ENCODE measurements around the gene CPSF4.
A peak's percentile ranks its signal among the peaks of the same experiment; 100 is the strongest.
"Not testable (repeated sequence)": the region's sequence is repeated elsewhere in the genome, so short reads cannot be mapped to it uniquely, and the experiment has no call there.

Gene CPSF4

DNA sequence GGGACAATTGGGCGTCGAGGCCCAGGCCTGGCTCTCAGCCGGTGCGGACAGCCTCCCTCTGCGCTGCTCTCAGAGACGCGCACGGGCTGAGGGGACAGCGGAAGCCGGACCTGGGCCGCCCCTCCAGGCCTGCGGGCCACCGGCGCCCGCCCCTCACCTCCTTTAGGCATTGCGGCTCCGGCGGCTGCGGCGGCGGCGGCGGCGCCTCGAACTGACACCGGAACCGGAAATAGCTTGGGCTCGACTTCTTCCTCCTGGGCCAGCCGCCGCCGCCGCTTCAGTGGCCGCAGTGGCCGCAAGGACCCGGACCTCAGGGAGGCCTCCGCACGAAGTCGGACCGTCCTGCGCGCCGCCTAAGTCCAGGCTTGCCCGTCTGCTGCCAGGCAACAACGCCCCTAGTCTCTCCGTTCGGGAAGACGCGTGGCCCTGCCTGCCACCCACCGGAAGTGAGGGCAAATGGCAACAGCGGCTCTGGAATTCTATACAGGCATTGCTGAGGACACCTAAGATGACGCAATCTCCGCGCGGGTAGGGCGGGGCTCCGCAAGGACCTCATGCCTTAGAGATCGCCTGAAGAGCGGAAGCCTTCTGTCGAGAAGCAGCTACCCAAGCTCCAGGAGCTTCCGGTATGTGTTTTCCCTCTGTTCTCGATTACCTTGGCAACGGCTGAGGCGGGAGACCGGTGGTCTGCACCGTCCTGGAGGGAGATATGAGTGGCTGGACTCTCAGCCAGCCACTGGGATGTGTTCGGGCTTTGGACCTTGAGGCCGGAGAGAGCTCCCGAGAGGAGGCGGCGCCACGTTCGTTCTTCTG is 30.2 kb upstream of the CPSF4 start, which contains the start of the genes BUD31 and PDAP1:
Gene BUD31 (plus strand): TSS at position 591 of the 813 bp plus-strand sequence. CDS start 2,124 bp downstream, outside the sequence.
Gene PDAP1 (minus strand): TSS at position 219 of the 813 bp plus-strand sequence. CDS start 49 bp downstream, at position 170.
- DNase-seq (ENCODE audit: low spot score) (peak; percentile 99), FAIRE-seq (no peak)

DNA sequence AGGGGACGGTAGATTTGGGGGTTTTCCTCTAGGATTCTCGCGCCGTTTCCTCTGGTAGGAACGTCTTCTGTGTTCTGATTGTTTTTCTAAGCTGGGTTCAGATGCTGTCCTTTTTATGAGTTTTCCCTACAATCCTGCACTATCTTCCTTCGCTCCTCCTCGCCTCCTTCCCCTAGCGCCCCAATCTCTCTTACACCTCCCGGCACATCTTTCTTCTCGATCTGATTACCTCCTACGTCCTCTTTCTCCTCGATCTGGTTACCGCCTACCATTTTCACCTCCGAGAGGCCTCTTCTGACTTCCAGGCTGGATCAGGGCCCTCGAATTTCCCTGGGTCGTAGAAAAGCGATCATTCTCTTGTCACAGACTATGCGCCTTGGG is 29.6 kb upstream of the CPSF4 start:
- no peak for DNase-seq (ENCODE audit: low spot score)
- no peak for FAIRE-seq

DNA sequence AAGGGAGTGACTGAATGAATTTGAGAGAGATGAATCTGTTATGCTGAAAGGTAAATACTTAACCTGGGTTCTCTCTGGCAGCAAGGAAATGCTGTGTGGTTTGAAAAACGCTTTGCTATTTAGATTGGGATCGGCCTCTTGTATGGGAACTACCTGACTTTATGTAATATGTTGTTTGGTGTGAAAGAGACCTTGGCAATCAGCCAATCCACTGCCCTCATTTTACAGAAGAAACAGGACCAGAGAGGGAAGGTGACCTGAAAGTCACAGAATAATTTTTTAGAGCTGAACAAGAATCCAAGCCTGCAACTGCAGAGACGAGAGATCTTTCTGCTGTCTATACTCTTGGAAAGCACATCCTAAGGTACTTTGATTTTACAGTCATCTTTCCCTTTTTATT is 28.9 kb upstream of the CPSF4 start:
- no peak for FAIRE-seq
- DNase-seq (ENCODE audit: low spot score) = no peak

GRCh38 chr7:99410635-99411034 is 28.1 kb upstream of the CPSF4 start:
- no peak for FAIRE-seq
- no peak for DNase-seq (ENCODE audit: low spot score)

- DNase-seq (ENCODE audit: low spot score); FAIRE-seq: not testable (repeated sequence)
These were observed 23.1 kb upstream of the CPSF4 start for GRCh38 chr7:99415513-99416127.

DNA sequence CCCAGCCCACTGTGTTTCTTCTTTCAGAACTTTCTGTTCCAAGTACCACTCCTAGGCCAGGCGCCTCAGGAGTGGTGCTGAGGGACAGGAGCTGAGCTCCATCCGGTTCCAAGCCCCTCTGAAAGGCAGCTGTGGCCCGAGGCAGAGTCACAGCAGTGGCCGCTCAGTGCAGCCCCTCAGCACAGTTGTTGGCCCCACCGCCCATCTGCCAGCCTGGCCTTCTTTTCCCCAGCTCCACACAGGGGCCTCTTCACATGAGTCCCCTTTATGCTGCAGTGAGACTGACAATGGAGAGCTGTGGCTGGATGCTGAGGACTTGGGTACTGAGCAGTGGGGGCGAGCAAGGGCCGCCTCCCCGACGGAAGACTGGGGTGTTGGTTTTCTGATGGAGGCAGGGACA is 20.5 kb upstream of the CPSF4 start:
- no peak for FAIRE-seq

GRCh38 chr7:99419323-99420021 is 19.3 kb upstream of the CPSF4 start:
- DNase-seq (ENCODE audit: low spot score) (no peak), FAIRE-seq (no peak)

More for the DNA sequence above, 20.5 kb upstream of the CPSF4 start:
- DNase-seq (ENCODE audit: low spot score) = no peak

GRCh38 chr7:99420213-99420612 is 18.5 kb upstream of the CPSF4 start:
- DNase-seq (ENCODE audit: low spot score) = no peak
- no peak for FAIRE-seq

- no peak for FAIRE-seq
- DNase-seq (ENCODE audit: low spot score) = no peak
These were observed 17.8 kb upstream of the CPSF4 start for GRCh38 chr7:99420986-99421385.

DNA sequence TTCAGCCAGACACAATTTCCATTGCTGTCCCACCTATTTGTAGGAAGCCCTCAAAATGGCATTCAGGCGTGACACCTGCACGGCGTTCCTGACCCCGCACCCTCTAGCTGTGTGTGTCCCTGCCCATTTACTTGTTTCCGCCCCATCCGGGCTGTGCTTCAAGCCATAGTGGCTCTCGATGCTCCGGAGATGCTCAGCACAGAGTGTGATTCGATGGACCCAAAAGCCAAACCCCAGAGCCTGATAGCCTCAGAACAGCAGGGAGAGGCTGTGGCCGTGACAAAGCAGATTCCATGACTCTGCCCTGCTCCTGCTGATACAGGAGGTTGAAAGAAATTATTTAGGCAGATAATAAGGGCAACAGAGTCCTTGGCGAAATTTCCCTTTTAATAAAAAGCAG is 16.6 kb upstream of the CPSF4 start:
- DNase-seq (ENCODE audit: low spot score) (no peak), FAIRE-seq (no peak)

GRCh38 chr7:99422625-99423024 is 16.1 kb upstream of the CPSF4 start:
- DNase-seq (ENCODE audit: low spot score) (no peak), FAIRE-seq (no peak)

DNA sequence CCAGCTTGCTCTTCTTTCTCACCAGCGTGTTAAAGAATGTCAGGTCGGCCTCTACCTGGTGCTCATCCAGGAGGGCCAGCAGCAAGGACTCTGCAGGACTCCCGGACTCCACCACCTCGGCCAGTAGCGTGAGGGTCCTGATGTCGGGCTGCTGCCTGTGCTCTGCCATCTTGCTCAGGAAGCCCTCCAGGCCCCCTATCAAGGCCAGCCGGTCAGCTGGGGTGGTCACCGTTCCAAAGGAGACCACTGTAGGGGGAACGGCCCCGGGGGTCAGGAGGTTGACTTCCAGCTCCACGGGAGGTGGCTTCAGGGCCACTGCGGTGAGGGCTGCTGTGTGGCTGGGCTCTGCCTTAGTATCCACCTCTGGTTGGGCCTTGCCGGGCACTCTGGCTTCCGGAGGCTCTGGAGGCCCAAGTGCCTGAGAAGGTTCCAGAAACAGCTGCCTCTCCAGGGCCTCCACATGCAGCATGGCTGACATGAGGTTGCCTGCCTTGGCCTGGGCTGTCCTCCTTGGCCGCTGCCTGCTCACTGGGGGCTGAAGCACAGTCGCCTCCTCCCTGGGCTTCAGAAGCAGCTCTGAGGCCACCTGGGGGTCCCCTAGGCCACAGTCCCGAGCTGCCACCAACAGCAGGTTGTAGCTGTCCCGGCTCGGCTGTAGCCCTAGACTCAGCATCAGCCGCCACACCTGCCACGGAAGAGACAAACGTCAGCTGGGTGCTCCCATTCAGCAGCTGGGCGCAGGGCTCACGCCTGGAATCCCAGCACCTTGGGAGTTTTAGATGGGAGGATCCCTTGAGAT is 13.6 kb upstream of the CPSF4 start:
- no peak for DNase-seq (ENCODE audit: low spot score)
- no peak for FAIRE-seq

DNA sequence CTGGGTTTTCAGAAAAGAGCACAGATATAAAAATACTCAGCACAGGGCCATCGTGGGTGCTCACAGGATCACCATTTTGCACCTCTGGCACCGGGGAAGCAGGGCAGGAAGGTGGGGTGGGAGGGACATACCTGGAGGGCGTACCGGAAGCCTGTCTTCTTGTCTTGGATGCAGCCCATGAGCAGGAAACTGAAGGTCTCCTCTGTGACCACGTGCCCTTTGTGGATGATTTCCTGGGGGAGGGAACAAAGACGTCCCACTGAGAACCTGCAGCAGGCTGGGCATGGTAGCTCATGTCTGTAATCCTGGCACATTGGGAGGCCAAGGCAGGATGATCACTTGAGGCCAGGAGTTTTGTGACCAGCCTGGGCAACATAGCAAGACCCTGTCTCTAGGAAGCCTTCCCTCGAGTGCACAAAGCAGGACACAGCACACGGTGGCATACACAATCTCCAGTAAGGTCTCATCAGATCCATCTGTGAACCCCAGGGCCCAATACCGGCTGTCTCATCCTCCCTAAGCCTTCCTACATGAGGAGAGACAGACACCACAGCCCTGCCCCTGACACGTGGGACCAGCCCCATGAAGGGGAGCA is 9.7 kb upstream of the CPSF4 start:
- peak; percentile 44 for FAIRE-seq
- DNase-seq (ENCODE audit: low spot score) = no peak

GRCh38 chr7:99429756-99430155 is 9.0 kb upstream of the CPSF4 start:
- FAIRE-seq (no peak), DNase-seq (ENCODE audit: low spot score) (no peak)

GRCh38 chr7:99431756-99432540 is 6.8 kb upstream of the CPSF4 start:
- not testable (repeated sequence) for FAIRE-seq; DNase-seq (ENCODE audit: low spot score)

DNA sequence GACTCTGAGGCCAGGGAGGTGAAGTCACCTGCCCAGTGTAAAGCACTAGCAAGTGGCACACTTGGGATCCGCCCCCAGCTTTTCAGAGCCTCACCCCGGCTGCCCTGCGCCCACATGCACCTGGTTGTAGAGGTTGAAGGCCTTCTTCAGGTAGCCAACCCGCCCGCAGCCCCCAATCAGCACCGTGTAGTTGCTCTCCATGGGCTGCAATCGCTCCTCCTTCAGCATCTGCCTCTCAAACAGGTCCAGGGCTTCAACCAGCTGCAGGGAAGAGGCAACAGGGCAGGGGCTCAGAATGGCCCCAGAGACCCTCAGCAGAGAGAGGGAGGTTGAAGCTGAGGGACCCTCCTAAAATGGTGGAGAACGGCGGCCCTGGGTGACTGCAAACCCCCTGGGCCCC is 5.6 kb upstream of the CPSF4 start:
- DNase-seq (ENCODE audit: low spot score) (no peak), FAIRE-seq (no peak)

DNA sequence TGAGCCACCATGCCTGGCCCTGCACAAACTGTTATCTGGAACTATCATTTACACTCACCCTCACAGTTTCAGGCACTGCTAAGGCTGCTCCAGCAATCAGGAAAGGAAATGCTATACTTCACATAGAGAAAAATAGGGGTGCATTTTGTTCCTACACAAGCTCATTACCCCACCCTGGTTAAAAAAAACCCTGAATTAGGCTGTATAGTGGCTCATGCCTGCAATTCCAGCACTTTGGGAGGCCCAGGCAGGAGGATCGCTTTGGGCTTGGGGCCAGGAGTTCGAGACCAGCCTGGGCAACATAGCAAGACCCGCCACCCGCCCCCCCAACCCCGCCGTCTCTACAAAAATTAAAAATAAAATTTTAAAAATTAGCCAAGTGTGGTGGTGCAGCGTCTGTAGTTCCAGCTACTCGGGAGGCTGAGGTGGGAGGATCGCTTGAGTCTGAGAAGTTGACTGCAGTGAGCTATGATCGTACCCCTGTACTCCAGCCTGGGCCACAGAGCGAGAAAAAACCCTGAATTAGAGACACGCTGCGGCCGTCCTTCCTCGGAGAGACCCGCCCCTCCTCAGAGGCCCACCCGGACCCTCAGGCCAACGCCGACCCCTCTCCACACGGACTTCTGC is 684 bp upstream of the CPSF4 start:
- no peak for FAIRE-seq
- DNase-seq (ENCODE audit: low spot score) = no peak

DNA sequence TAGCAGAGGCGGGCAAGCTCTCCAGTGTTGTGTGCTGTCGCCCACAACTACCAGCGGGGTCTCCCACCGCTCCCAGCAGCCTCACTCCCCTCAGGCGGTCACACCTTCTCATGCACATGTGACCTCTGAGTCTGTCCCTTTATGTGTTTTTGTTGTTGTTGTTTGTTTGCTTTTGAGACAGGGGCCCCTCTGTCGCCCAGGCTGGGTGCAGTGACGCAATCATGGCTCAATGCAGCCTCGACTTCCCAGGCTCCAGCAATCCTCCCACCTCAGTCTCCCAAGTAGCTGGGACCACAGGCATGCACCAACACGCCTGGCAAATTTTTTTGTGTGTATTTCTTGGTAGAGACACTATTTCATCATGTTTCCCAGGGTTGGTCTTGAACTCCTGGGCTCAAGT is 1.5 kb downstream of the CPSF4 start:
- FAIRE-seq (no peak), DNase-seq (ENCODE audit: low spot score) (no peak)

GRCh38 chr7:99446096-99446495 is 7.4 kb downstream of the CPSF4 start:
- no peak for DNase-seq (ENCODE audit: low spot score)
- no peak for FAIRE-seq

- FAIRE-seq = peak; percentile 42
- DNase-seq (ENCODE audit: low spot score) = peak; percentile 43
These were observed 9.2 kb downstream of the CPSF4 start for GRCh38 chr7:99447943-99448342.

Measured in urothelium cell line (cell line).